Right lobe of liver (tissue), 4 donors: ENCODE measurements around the gene VSIG2.

Source experiments
- CTCF ChIP-seq, 4 donors: fragments of 200-600 bp in 3 of 4; fragments of 450-650 bp in 1 of 4; IDR thresholded peaks; one replicate each; pipeline versions ENCODE4 v1.5.1 to v1.8.0; 2016 to 2022; ENCODE audit warnings: antibody characterized with exemption in 4 of 4, mild to moderate bottlenecking in 2 of 4
- POLR2A ChIP-seq: fragments of 450-650 bp; IDR thresholded peaks from one replicate; pipeline ENCODE4 v1.6.1; 2017; ENCODE audit warnings: antibody characterized with exemption, mild to moderate bottlenecking
- donor health status: DM: no; HTN: no; CAD: no.
- donor health status: DM: no; HTN: no; CAD: no.
- donor health status: DM: no; HTN: yes; CAD: no.

GRCh38 chr11:124760806-124761205 is 8.8 kb upstream of the VSIG2 start:
- TF ChIP-seq CTCF (IDR thresholded peaks at IDR 0.05) (no peak), POLR2A (no peak)
